GM12875 (cell line): ENCODE results near the gene DIDO1.

Experiments used
- H3K4me3 ChIP-seq: one replicate; pipeline ENCODE4 v1.5.1; 2011; ENCODE audit warnings: low read depth, low read length, control low read depth
- CTCF ChIP-seq: IDR thresholded peaks from 2 replicates; pipeline ENCODE4 v1.5.1; 2011; ENCODE audit warnings: low read depth, mild to moderate bottlenecking, control low read depth, inconsistent platforms, low read length, moderate library complexity, borderline replicate concordance; ENCODE audit not compliant: insufficient read depth

Gene DIDO1

GRCh38 chr20:62830821-62831220 lies 95.5 kb downstream of the DIDO1 start:
- no peak overlapping the region for H3K4me3 ChIP-seq
- TF ChIP-seq CTCF = no peak

- TF ChIP-seq CTCF = no peak
Observed at GRCh38 chr20:62830251-62830650, 96.1 kb downstream of the DIDO1 start.

GRCh38 chr20:62829231-62830230 lies 96.8 kb downstream of the DIDO1 start:
- H3K4me3 ChIP-seq = no peak overlapping the region

More at GRCh38 chr20:62830251-62830650, 96.1 kb downstream of the DIDO1 start:
- no peak overlapping the region for H3K4me3 ChIP-seq

GRCh38 chr20:62828511-62829230 lies 97.6 kb downstream of the DIDO1 start:
- no peak for TF ChIP-seq CTCF
- H3K4me3 ChIP-seq = no peak overlapping the region

More at GRCh38 chr20:62829231-62830230, 96.8 kb downstream of the DIDO1 start:
- TF ChIP-seq CTCF = no peak

- H3K4me3 ChIP-seq = no peak overlapping the region
- no peak for TF ChIP-seq CTCF
Observed at GRCh38 chr20:62828051-62828450, 98.3 kb downstream of the DIDO1 start.
